HFFc6 (cell line): Measurements from ENCODE around the gene SLC6A18. TPM values are rescaled to one million over a fixed set of nuclear protein-coding genes. Genes with fewer than 3 reads are reported as not detected.

ENCODE experiments used
- DNase-seq: peaks from one replicate; pipeline ENCODE4 v3.0.0-alpha.2; 2018
- H3K27ac Mint-ChIP-seq: 2 replicates; pipeline ENCODE4 v1.8.0; 2020; ENCODE audit warnings: mild to moderate bottlenecking, mixed read lengths
- H3K27me3 Mint-ChIP-seq: 2 replicates; pipeline ENCODE4 v1.8.0; 2021; ENCODE audit warnings: mild to moderate bottlenecking, moderate library complexity, mixed read lengths; ENCODE audit not compliant: insufficient read depth
- H3K36me3 Mint-ChIP-seq: 2 replicates; pipeline ENCODE4 v1.8.0; 2021; ENCODE audit warnings: low read depth, mixed read lengths
- H3K4me1 Mint-ChIP-seq: 2 replicates; pipeline ENCODE4 v1.8.0; 2020; ENCODE audit warnings: low read depth, mixed read lengths
- H3K4me3 Mint-ChIP-seq: 2 replicates; pipeline ENCODE4 v1.8.0; 2020; ENCODE audit warnings: mild to moderate bottlenecking, moderate library complexity, mixed read lengths
- H3K9me3 Mint-ChIP-seq: 2 replicates; pipeline ENCODE4 v1.8.0; 2020; ENCODE audit warnings: mild to moderate bottlenecking, mixed read lengths
- CTCF ChIP-seq: fragments of 200-600 bp; sonication (generic); IDR thresholded peaks from 2 replicates; pipeline ENCODE4 v1.5.0; 2021; ENCODE audit warnings: antibody characterized with exemption, mild to moderate bottlenecking
- total RNA-seq, 6 experiments: library from RNA; stranded (reverse); fragmentation: NEBNext Ultra II Directional; extraction: Animal tissue kit (Norgen Biotek cat#: 25700); gene quantifications; 2 replicates in 1 of 6; 3 replicates in 5 of 6; pipeline ENCODE4 v1.2.3, GENCODE V29; 2021

Gene SLC6A18
- total RNA-seq, 6 experiments from 2014 or later = not detected

GRCh38 chr5:1242733-1243486, 17.7 kb downstream of the SLC6A18 start:
- no peaks in the 10 kb centered on the region; the same call in 1 of the 2 replicates for H3K36me3 Mint-ChIP-seq
- H3K4me3 Mint-ChIP-seq = no peak overlapping the region
- H3K9me3 Mint-ChIP-seq = peaks cover 18% of the 10 kb centered on the region; the same call in 1 of the 2 replicates

GRCh38 chr5:1243487-1244130, 18.4 kb downstream of the SLC6A18 start:
- H3K4me1 Mint-ChIP-seq = no peaks in the 10 kb centered on the region
- no peak overlapping the region for H3K27ac Mint-ChIP-seq
- peaks cover 18% of the 10 kb centered on the region; the same call in 1 of the 2 replicates for H3K9me3 Mint-ChIP-seq
- DNase-seq = no peak
- no peaks in the 10 kb centered on the region; the same call in 1 of the 2 replicates for H3K36me3 Mint-ChIP-seq
- TF ChIP-seq CTCF = no peak
- peaks cover 9% of the 10 kb centered on the region for H3K27me3 Mint-ChIP-seq
- H3K4me3 Mint-ChIP-seq = no peak overlapping the region

More at GRCh38 chr5:1242733-1243486, 17.7 kb downstream of the SLC6A18 start:
- Mint-ChIP-seq H3K27ac (no peak overlapping the region), H3K27me3 (peaks cover 11% of the 10 kb centered on the region), H3K4me1 (no peaks in the 10 kb centered on the region)
- DNase-seq = no peak
- no peak for TF ChIP-seq CTCF

GRCh38 chr5:1244255-1244654, 19.1 kb downstream of the SLC6A18 start:
- DNase-seq = no peak
- no peak for TF ChIP-seq CTCF
- peaks cover 12% of the 10 kb centered on the region; the same call in 1 of the 2 replicates for H3K9me3 Mint-ChIP-seq
- H3K36me3 Mint-ChIP-seq = no peaks in the 10 kb centered on the region; the same call in 1 of the 2 replicates
- no peaks in the 10 kb centered on the region for H3K4me1 Mint-ChIP-seq
- H3K4me3 Mint-ChIP-seq = no peak overlapping the region
- H3K27ac Mint-ChIP-seq = no peak overlapping the region
- H3K27me3 Mint-ChIP-seq = peaks cover 11% of the 10 kb centered on the region

GRCh38 chr5:1244976-1245375, 19.8 kb downstream of the SLC6A18 start:
- Mint-ChIP-seq H3K36me3 (no peaks in the 10 kb centered on the region; the same call in 1 of the 2 replicates), H3K27me3 (peaks cover 13% of the 10 kb centered on the region), H3K4me3 (no peak overlapping the region), H3K27ac (no peak overlapping the region), H3K9me3 (peaks cover 10% of the 10 kb centered on the region; the same call in 1 of the 2 replicates), H3K4me1 (no peaks in the 10 kb centered on the region)
- DNase-seq = no peak
- no peak for TF ChIP-seq CTCF

- Mint-ChIP-seq H3K4me3 (no peak overlapping the region), H3K4me1 (no peaks in the 10 kb centered on the region), H3K27me3 (peaks cover 16% of the 10 kb centered on the region), H3K36me3 (no peaks in the 10 kb centered on the region), H3K27ac (no peak overlapping the region), H3K9me3 (0 out of 2 replicates have a peak, but pooled peaks cover 4% of the 10 kb centered on the region)
- no peak for TF ChIP-seq CTCF
- no peak for DNase-seq
Measured at GRCh38 chr5:1245905-1246576, 20.9 kb downstream of the SLC6A18 start.
